Measurements from ENCODE around the gene CSF1R. TPM values are rescaled to one million over a fixed set of nuclear protein-coding genes. Genes with fewer than 3 reads are reported as not detected.
A peak's percentile ranks its signal among the peaks of the same experiment; 100 is the strongest.

Gene CSF1R
- 100 to 1,000 TPM; 285 to 429 (median 312) TPM for total RNA-seq
- polyA plus RNA-seq, result 10 to 100 TPM; 23.1 to 30.1 (median 28.2) TPM
- long read RNA-seq, donor 1, transcript CSF1R-204 (2 exons, 886 nt), result major isoform, 7 of 37 reads
- long read RNA-seq, donor 1, partial matches to known transcripts, result 28 of 37 reads
- long read RNA-seq, donor 1, other reads (novel, unspliced or antisense), result 0 of 37 reads
- long read RNA-seq, donor 2, transcript CSF1R-204 (2 exons, 886 nt), result major isoform, 5 of 20 reads
- long read RNA-seq, donor 2, partial matches to known transcripts, result 11 of 20 reads
- long read RNA-seq, donor 2, other reads (novel, unspliced or antisense), result 0 of 20 reads

DNA sequence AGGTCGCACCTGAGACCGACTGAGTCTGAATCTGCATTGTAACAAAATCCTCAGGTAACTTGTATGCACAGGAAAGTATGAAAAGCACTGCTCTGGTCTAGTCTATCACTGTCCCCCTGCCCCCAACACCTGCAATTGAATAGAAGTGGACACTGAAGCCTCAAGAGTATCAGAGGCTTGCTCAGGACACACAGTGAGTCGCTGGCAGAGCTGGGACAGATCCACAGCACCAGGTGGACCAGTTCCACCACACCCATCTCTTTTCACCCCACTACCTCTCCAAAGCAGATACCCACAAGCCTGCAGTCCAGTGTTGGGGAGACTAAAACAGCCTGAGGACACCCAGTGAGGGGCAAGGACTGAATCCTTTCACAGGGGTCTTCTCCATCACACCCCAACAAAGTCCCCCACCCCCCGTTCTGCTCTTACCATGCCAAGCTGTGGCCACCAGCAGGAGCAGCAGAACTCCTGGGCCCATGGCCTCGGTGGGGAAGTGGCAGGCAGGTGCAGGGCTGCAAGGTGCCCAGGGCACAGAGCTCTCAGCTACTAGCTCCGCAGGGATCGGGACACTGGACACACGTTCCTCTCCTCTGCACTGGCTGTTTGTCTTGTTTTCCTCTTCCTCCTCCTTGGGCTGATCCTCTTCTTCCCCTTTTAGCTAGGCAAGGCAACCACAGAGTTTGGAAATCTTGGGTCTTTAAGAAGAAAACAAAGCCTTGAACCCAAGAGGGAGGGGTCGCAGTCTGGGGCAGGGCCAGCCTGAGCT lies at the start of gene CSF1R:
TSS of gene CSF1R (minus strand) at position 605 of the 766 bp plus-strand sequence. CDS start at position 478, 127 bp downstream.
- Histone ChIP-seq H3K27ac (peak within 1 kb of the TSS in 5 of 8 donors; percentile 16 to 75 (median 66)), H3K4me1 (peaks cover 12 to 23% (median 17%) of the 10 kb centered on the region in 6 donors), H3K4me3 (peak within 1 kb of the TSS in 7 of 8 donors; percentile 9 to 68 (median 35)), H3K9me3 (no peaks in the 10 kb centered on the region), H3K36me3 (peaks cover 0 to under 1% (median 0%) of the 10 kb centered on the region in 6 donors), H3K27me3 (replicated peaks in 1 of 7) (peaks cover 0 to 4% (median 0%) of the 10 kb centered on the region in 7 donors)
- no peak for TF ChIP-seq POLR2A (IDR thresholded peaks at IDR 0.05)
- TF ChIP-seq POLR2AphosphoS5 (IDR thresholded peaks at IDR 0.05), result peak; percentile 54 to 57 (median 56)
- TF ChIP-seq, protein P1, sequence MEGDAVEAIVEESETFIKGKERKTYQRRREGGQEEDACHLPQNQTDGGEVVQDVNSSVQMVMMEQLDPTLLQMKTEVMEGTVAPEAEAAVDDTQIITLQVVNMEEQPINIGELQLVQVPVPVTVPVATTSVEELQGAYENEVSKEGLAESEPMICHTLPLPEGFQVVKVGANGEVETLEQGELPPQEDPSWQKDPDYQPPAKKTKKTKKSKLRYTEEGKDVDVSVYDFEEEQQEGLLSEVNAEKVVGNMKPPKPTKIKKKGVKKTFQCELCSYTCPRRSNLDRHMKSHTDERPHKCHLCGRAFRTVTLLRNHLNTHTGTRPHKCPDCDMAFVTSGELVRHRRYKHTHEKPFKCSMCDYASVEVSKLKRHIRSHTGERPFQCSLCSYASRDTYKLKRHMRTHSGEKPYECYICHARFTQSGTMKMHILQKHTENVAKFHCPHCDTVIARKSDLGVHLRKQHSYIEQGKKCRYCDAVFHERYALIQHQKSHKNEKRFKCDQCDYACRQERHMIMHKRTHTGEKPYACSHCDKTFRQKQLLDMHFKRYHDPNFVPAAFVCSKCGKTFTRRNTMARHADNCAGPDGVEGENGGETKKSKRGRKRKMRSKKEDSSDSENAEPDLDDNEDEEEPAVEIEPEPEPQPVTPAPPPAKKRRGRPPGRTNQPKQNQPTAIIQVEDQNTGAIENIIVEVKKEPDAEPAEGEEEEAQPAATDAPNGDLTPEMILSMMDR (IDR thresholded peaks at IDR 0.05 in 8 of 11, conservative IDR thresholded peaks at IDR 0.05 in 3 of 11), result no peak
- WGBS, 5 donors, result 55 to 81% (median 65%) methylated on average over 8 to 9 of the region's 9 CpGs
- no peak for DNase-seq
- intact Hi-C loops (cut with DNase I; ENCODE audit: low total_unique reads), result no loop called here

DNA sequence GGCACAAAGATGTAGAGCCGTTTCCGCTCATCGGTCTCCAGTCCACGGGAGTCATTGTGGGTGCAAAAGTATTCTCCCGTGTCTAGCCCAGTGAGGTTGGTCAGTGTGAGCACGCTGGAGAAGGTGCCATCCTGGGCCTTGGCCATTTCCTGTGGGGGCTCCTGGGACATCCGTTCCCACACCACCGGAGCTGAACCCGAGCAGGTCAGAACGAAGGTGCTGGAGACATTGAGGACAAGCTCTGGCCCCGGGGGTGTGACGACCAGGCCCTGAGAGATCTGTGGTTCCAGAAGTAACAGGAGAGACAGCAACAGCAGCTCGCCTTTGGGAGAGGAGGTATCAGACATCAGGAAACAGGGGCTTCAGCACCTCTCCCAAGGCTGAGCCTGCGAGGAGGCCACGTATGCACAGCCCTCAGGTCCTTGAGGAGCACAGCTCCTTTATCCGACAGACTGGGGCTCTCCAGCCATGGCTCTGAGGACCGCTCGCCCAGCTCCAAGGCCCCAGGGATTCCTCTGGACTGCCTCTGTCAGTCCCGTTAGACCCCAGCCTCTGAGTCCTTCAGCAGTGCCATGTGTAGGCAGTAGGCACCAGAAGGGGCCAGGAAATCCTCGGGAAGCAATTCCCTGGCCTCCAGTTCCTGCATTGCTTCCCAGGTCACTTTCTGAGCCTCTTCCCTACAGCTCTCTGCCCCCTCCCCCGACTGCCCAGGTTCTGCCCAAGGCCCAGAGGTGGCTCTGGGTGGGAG lies 49.4 kb upstream of the CSF1R start:
- peaks cover 0 to 45% (median 0%) of the 10 kb centered on the region in 6 donors for H3K36me3 ChIP-seq
- DNase-seq, result no peak
- peaks cover 0 to 49% (median 0%) of the 10 kb centered on the region in 7 donors for H3K27me3 ChIP-seq (replicated peaks in 1 of 7)
- peak overlapping the region in 7 of 8 donors; percentile 15 to 83 (median 65) for H3K27ac ChIP-seq
- no peak overlapping the region for H3K4me3 ChIP-seq
- 48 to 75% (median 65%) methylated on average over 14 to 21 of the region's 21 CpGs for WGBS, 5 donors
- TF ChIP-seq POLR2A (IDR thresholded peaks at IDR 0.05) (no peak), POLR2AphosphoS5 (IDR thresholded peaks at IDR 0.05) (no peak)
- TF ChIP-seq, protein P1 (IDR thresholded peaks at IDR 0.05 in 8 of 11, conservative IDR thresholded peaks at IDR 0.05 in 3 of 11), result no peak
- intact Hi-C loops (cut with DNase I; ENCODE audit: low total_unique reads), result loop anchor here (10.0 kb wide), 1 partner anchor 79 kb away; no protein-coding TSS in a partner anchor
- H3K9me3 ChIP-seq, result no peaks in the 10 kb centered on the region
- peaks cover 0 to 85% (median 25%) of the 10 kb centered on the region in 6 donors for H3K4me1 ChIP-seq

DNA sequence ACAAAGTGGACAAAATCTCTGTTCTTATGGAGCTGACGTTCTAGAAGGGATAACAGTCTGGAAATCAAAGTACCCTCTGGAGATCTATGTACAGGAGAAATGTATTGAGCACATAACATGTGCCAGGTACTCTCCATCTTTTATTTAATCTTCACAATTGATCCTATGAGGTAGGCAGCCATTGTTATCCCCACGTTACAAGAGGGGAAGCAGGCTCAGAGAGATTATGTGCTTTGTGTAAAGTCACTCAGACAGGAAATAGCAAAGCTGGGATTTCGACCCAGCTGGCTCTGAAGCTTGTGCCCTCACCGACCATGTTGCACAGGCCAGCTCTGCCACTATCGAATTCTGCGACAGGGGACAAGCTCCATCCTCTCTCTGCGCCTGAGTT lies 47.8 kb upstream of the CSF1R start:
- TF ChIP-seq POLR2AphosphoS5 (IDR thresholded peaks at IDR 0.05) (no peak), POLR2A (IDR thresholded peaks at IDR 0.05) (no peak)
- TF ChIP-seq, protein P1 (IDR thresholded peaks at IDR 0.05 in 8 of 11, conservative IDR thresholded peaks at IDR 0.05 in 3 of 11), result no peak
- DNase-seq, result no peak
- no peaks in the 10 kb centered on the region for H3K9me3 ChIP-seq
- 50 to 71% (median 63%) methylated on average over 7 of the region's 7 CpGs for WGBS, 5 donors
- peaks cover 0 to 48% (median 0%) of the 10 kb centered on the region in 7 donors for H3K27me3 ChIP-seq (replicated peaks in 1 of 7)
- peaks cover 0 to 54% (median 0%) of the 10 kb centered on the region in 6 donors for H3K36me3 ChIP-seq
- peaks cover 0 to 85% (median 29%) of the 10 kb centered on the region in 6 donors for H3K4me1 ChIP-seq
- intact Hi-C loops (cut with DNase I; ENCODE audit: low total_unique reads), result loop anchor here (10.0 kb wide), 1 partner anchor 81 kb away; no protein-coding TSS in a partner anchor
- peak overlapping the region in 5 of 8 donors; percentile 32 to 83 (median 82) for H3K27ac ChIP-seq
- H3K4me3 ChIP-seq, result no peak overlapping the region

All from spleen (tissue), 13 donors.